A549 treated with AZD2906 at 1 μM for 4 hours (cell line): Measurements from ENCODE around the gene CCK. TPM values are rescaled to one million over a fixed set of nuclear protein-coding genes. Genes with fewer than 3 reads are reported as not detected.

Experiments
- total RNA-seq: library from RNA; stranded (reverse); fragments of 200-300 nt; extraction: Qiagen RNA extraction; gene quantifications from 5 replicates; pipeline ENCODE4 v1.2.3, GENCODE V29; 2022

Gene CCK
- total RNA-seq: 1.7 to 2.9 TPM (median 1.9 TPM) in 5 replicates

GRCh38 chr3:42266085-42266484 lies at the start of gene CCK:
TSS of gene CCK (minus strand) at chr3:42266185. CDS start at chr3:42263630, 2,555 bp downstream.

Other genes starting within 250 kb of the CCK start
- 15.0 to 16.6 TPM (median 16.3 TPM) in 5 replicates for gene TRAK1, start 174.8 kb downstream of the CCK start, total RNA-seq
- gene LYZL4, start 144.4 kb upstream of the CCK start, total RNA-seq: not detected in 5 replicates
- 2.0 to 2.5 TPM (median 2.1 TPM) in 5 replicates for gene VIPR1, start 236.5 kb upstream of the CCK start, total RNA-seq